CD14-positive monocyte (primary cell): Measurements from ENCODE around the gene GALNT15. TPM values are rescaled to one million over a fixed set of nuclear protein-coding genes. Genes with fewer than 3 reads are reported as not detected.

Experiments
- DNase-seq, 3 donors: peaks; one replicate each; pipeline ENCODE4 v3.0.0-alpha.2; 2011 to 2022
- H2AFZ ChIP-seq: 2 replicates; pipeline ENCODE4 v1.6.0; 2012; ENCODE audit warnings: mild to moderate bottlenecking, low read depth, low read length, inconsistent platforms; ENCODE audit not compliant: insufficient read depth, poor library complexity, severe bottlenecking
- H3K27ac ChIP-seq, 2 donors: 1 replicate in 1 of 2; 2 replicates in 1 of 2; pipeline ENCODE4 v1.5.1; 2012 to 2013; ENCODE audit warnings: low read length in 2 of 2, control low read depth in 1 of 2, inconsistent platforms in 1 of 2, low read depth in 1 of 2, mild to moderate bottlenecking in 1 of 2
- H3K27me3 ChIP-seq, 2 donors: one replicate each; pipeline versions ENCODE4 v1.6.0 to v1.6.1; 2011 to 2013; ENCODE audit warnings: low read length in 2 of 2; ENCODE audit not compliant: control insufficient read depth in 2 of 2, insufficient read depth in 2 of 2
- H3K36me3 ChIP-seq, 2 donors: replicated peaks in 1 of 2; 1 replicate in 1 of 2; 2 replicates in 1 of 2; pipeline versions ENCODE4 v1.5.1 to v1.6.1; 2012 to 2013; ENCODE audit warnings: low read length in 2 of 2, control low read depth in 1 of 2, inconsistent platforms in 1 of 2, mild to moderate bottlenecking in 1 of 2; ENCODE audit not compliant: insufficient read depth in 2 of 2, control insufficient read depth in 1 of 2
- H3K4me1 ChIP-seq, 2 donors: 1 replicate in 1 of 2; 2 replicates in 1 of 2; pipeline versions ENCODE4 v1.5.1 to v1.6.1; 2012 to 2013; ENCODE audit warnings: low read length in 2 of 2, control low read depth in 1 of 2, inconsistent platforms in 1 of 2, mild to moderate bottlenecking in 1 of 2, moderate library complexity in 1 of 2; ENCODE audit not compliant: insufficient read depth in 2 of 2, control insufficient read depth in 1 of 2
- H3K4me2 ChIP-seq: replicated peaks from 2 replicates; pipeline ENCODE3; 2012; ENCODE audit warnings: low read length, moderate library complexity, mild to moderate bottlenecking; ENCODE audit not compliant: poor library complexity, severe bottlenecking; ENCODE audit errors: extremely low read depth
- H3K4me3 ChIP-seq, 3 experiments: fragments of 200-600 bp in 1 of 3; sonication (generic) in 1 of 3; replicated peaks in 1 of 3; 1 replicate in 2 of 3; 2 replicates in 1 of 3; pipeline ENCODE4 v1.5.1; 2011 to 2013; ENCODE audit warnings: low read length in 3 of 3, mild to moderate bottlenecking in 3 of 3, control low read depth in 2 of 3, low read depth in 2 of 3, inconsistent platforms in 1 of 3, moderate library complexity in 1 of 3
- H3K79me2 ChIP-seq: 2 replicates; pipeline ENCODE4 v1.6.0; 2012; ENCODE audit warnings: mild to moderate bottlenecking, control low read depth, inconsistent platforms, low read length, moderate library complexity; ENCODE audit not compliant: insufficient read depth
- H3K9ac ChIP-seq: 2 replicates; pipeline ENCODE4 v1.6.0; 2017; ENCODE audit warnings: low read length, mild to moderate bottlenecking; ENCODE audit not compliant: insufficient read depth, poor library complexity, severe bottlenecking
- H3K9me3 ChIP-seq, 2 donors: replicated peaks in 1 of 2; 1 replicate in 1 of 2; 2 replicates in 1 of 2; pipeline versions ENCODE4 v1.5.1 to v1.6.1; 2012 to 2013; ENCODE audit warnings: low read length in 2 of 2, control low read depth in 1 of 2; ENCODE audit not compliant: control insufficient read depth in 1 of 2, insufficient read depth in 1 of 2
- H4K20me1 ChIP-seq: 2 replicates; pipeline ENCODE4 v1.6.0; 2012; ENCODE audit warnings: mild to moderate bottlenecking, low read length, control low read depth, moderate library complexity; ENCODE audit not compliant: insufficient read depth
- H3K27ac Mint-ChIP-seq, 7 donors: one replicate each; pipeline ENCODE4 v1.8.0; 2020; ENCODE audit warnings: mild to moderate bottlenecking in 7 of 7, mixed read lengths in 7 of 7, moderate library complexity in 6 of 7, inconsistent platforms in 2 of 7
- H3K27me3 Mint-ChIP-seq, 3 donors: one replicate each; pipeline ENCODE4 v1.8.0; 2021 to 2022; ENCODE audit warnings: low read depth in 3 of 3, mild to moderate bottlenecking in 3 of 3, mixed read lengths in 3 of 3, moderate library complexity in 3 of 3, inconsistent platforms in 1 of 3
- H3K36me3 Mint-ChIP-seq, 2 donors: one replicate each; pipeline ENCODE4 v1.8.0; 2020; ENCODE audit warnings: mixed read lengths in 2 of 2, inconsistent platforms in 1 of 2, mild to moderate bottlenecking in 1 of 2
- H3K4me1 Mint-ChIP-seq: one replicate; pipeline ENCODE4 v1.8.0; 2020; ENCODE audit warnings: mild to moderate bottlenecking, mixed read lengths
- H3K4me3 Mint-ChIP-seq, 2 donors: one replicate each; pipeline ENCODE4 v1.8.0; 2020; ENCODE audit warnings: mild to moderate bottlenecking in 2 of 2, mixed read lengths in 2 of 2, moderate library complexity in 1 of 2
- H3K9me3 Mint-ChIP-seq, 7 donors: one replicate each; pipeline ENCODE4 v1.8.0; 2020 to 2022; ENCODE audit warnings: mixed read lengths in 7 of 7, mild to moderate bottlenecking in 6 of 7, moderate library complexity in 6 of 7, inconsistent platforms in 2 of 7
- WGBS: methylation state at CpG from one replicate; pipeline ENCODE4 v1.1.5; 2013; ENCODE audit warnings: missing lambda C conversion rate; ENCODE audit not compliant: insufficient coverage; 5-methylcytosine and 5-hydroxymethylcytosine counted together
- intact Hi-C, 2 donors: fragments of 100-400 bp; cut with micrococcal nuclease; formaldehyde crosslinking; loops; one replicate each; pipeline versions ENCODE4 v1.15.0 to v1.15.1; 2023
- polyA plus RNA-seq, 3 donors: library from polyadenylated mRNA; depleted of rRNA in 1 of 3; unstranded in 2 of 3; stranded (reverse) in 1 of 3; fragments of 300-500 nt in 2 of 3; fragments of >200 nt in 1 of 3; fragmentation: Illumina TruSeq in 2 of 3; gene quantifications; 1 replicate in 2 of 3; 2 replicates in 1 of 3; pipeline ENCODE4 v1.2.3, GENCODE V29; 2012 to 2021
- TF ChIP-seq, protein P1 (sequence below): fragments of 200-600 bp; IDR thresholded peaks from one replicate; pipeline ENCODE4 v1.8.0; 2022; ENCODE audit warnings: antibody characterized with exemption, mild to moderate bottlenecking

The GALNT15 gene
- polyA plus RNA-seq, 3 donors, result not detected

DNA sequence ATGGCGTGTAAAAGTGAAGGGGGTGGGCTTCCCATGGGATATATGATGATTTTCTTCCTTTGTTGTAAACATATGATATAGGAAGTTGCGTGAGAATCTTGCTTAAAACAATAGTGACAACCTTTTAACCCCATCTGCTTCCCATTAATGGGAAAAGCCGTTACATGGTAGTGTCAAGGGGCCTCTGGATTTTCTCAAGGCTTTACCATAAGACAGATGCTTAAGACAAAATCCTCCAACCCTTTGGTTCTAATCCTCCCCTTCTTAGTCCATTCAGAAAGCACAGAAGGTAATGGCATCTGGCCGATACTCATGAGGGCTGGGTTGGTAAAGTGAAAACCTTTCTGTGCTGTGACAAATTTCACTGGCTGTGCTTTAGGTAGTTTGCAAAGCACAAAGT is 65.3 kb downstream of the GALNT15 start:
- H3K4me1 ChIP-seq, result peaks cover 9 to 23% of the 10 kb centered on the region in 2 donors
- H3K27me3 ChIP-seq, result no peaks in the 10 kb centered on the region
- TF ChIP-seq, protein P1, sequence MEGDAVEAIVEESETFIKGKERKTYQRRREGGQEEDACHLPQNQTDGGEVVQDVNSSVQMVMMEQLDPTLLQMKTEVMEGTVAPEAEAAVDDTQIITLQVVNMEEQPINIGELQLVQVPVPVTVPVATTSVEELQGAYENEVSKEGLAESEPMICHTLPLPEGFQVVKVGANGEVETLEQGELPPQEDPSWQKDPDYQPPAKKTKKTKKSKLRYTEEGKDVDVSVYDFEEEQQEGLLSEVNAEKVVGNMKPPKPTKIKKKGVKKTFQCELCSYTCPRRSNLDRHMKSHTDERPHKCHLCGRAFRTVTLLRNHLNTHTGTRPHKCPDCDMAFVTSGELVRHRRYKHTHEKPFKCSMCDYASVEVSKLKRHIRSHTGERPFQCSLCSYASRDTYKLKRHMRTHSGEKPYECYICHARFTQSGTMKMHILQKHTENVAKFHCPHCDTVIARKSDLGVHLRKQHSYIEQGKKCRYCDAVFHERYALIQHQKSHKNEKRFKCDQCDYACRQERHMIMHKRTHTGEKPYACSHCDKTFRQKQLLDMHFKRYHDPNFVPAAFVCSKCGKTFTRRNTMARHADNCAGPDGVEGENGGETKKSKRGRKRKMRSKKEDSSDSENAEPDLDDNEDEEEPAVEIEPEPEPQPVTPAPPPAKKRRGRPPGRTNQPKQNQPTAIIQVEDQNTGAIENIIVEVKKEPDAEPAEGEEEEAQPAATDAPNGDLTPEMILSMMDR, result no peak
- H3K9ac ChIP-seq, result no peak overlapping the region
- no peak overlapping the region for H3K4me3 ChIP-seq
- Mint-ChIP-seq H3K27me3 (peaks cover 0 to 2% (median 0%) of the 10 kb centered on the region in 3 donors), H3K4me3 (no peak overlapping the region), H3K9me3 (no peaks in the 10 kb centered on the region), H3K4me1 (peaks cover 21% of the 10 kb centered on the region), H3K27ac (peak overlapping the region in 1 of 7 donors; percentile 23), H3K36me3 (no peaks in the 10 kb centered on the region)
- H3K79me2 ChIP-seq, result no peaks in the 10 kb centered on the region
- H3K36me3 ChIP-seq, result no peaks in the 10 kb centered on the region
- DNase-seq, result no peak
- H3K4me2 ChIP-seq, result no peak overlapping the region
- H2AFZ ChIP-seq, result no peak overlapping the region
- no CpG with 5 or more reads among the region's 4 CpGs for WGBS
- H3K27ac ChIP-seq, result peak overlapping the region in 1 of 2 donors; percentile 12
- intact Hi-C loops, result no loop called here
- no peaks in the 10 kb centered on the region for H4K20me1 ChIP-seq
- no peaks in the 10 kb centered on the region for H3K9me3 ChIP-seq

DNA sequence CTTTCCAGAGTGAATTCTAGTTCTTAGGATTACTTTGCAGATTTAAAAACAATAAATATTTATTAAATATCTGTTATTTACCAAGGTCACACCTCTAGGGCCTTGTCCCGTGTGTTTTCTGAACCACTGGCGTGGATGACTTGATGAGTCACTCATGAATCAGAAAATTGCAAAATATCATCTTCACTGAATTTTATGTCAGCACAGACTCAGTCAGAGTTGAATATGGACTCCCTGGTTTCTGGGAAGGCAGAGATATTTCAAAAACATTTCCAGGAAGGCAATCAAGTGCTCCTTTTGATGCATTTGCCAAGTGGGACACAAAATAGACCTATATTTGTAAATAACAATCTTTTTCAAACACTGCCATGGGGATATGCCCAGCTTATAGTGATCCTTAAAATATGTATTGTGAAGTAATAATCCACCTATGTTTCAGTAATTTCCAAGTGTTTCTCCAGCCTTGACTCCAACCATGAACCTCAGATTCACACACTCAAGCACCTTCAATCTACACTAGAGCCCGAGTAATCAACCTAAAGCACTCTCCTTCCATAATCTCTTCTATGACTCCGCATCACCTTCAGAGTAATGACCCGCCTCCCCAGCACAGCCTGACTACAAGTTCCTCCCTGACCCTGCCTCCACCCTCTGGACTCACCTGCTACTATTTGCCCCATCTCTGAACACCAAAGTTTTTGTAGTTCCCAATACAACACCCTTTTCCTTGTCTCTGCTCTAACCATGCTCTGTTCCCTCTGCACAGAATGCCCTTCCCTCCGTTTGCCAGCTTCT is 65.9 kb downstream of the GALNT15 start:
- no peaks in the 10 kb centered on the region for H3K9me3 Mint-ChIP-seq
- peaks cover 0 to 4% (median 0%) of the 10 kb centered on the region in 3 donors for H3K27me3 Mint-ChIP-seq
- no peaks in the 10 kb centered on the region for H3K36me3 Mint-ChIP-seq
- TF ChIP-seq, protein P1, result no peak
- Histone ChIP-seq H3K27me3 (no peaks in the 10 kb centered on the region), H3K9me3 (no peaks in the 10 kb centered on the region), H3K27ac (peak overlapping the region in 1 of 2 donors; percentile 33), H2AFZ (no peak overlapping the region), H3K4me3 (no peak overlapping the region), H3K4me2 (no peak overlapping the region), H3K4me1 (peaks cover 9 to 23% of the 10 kb centered on the region in 2 donors), H3K36me3 (no peaks in the 10 kb centered on the region), H4K20me1 (no peaks in the 10 kb centered on the region), H3K79me2 (no peaks in the 10 kb centered on the region), H3K9ac (no peak overlapping the region)
- no peak overlapping the region for H3K4me3 Mint-ChIP-seq
- H3K27ac Mint-ChIP-seq, result peak overlapping the region; percentile 5 to 79 (median 63)
- peaks cover 21% of the 10 kb centered on the region for H3K4me1 Mint-ChIP-seq
- DNase-seq, result peak; percentile 48 to 80 (median 75)
- intact Hi-C loops, result no loop called here
- WGBS, result 57% methylated on average over 5 of the region's 6 CpGs
